SH-SY5Y (cell line): ENCODE results near the gene SDHAF2.

Source experiments
- GATA2 ChIP-seq: IDR thresholded peaks from 2 replicates; pipeline ENCODE4 v1.6.1; 2011; ENCODE audit warnings: mild to moderate bottlenecking, low read depth, low read length
- GATA3 ChIP-seq: IDR thresholded peaks from 2 replicates; pipeline ENCODE4 v1.6.1; 2011; ENCODE audit warnings: low read depth, mild to moderate bottlenecking, low read length, moderate library complexity

- no peak for TF ChIP-seq GATA2
- TF ChIP-seq GATA3: no peak
Observed at GRCh38 chr11:61411589-61411988, 18.3 kb upstream of the SDHAF2 start.
